COLO668 (cell line): ENCODE results near the gene AQP6.

Experiments used
- DNase-seq: peaks from one replicate; lab custom pipeline; 2025; ENCODE audit not compliant: unreplicated experiment; lab: John Stamatoyannopoulos, UW

AQP6 gene

GRCh38 chr12:49942921-49943624 is 29.7 kb upstream of the AQP6 start:
- DNase-seq, result no peak

- no peak for DNase-seq
Measured at GRCh38 chr12:49943625-49943960, 29.2 kb upstream of the AQP6 start.

- DNase-seq, result no peak
Measured at GRCh38 chr12:49944046-49944445, 28.7 kb upstream of the AQP6 start.

GRCh38 chr12:49944718-49945117 is 28.0 kb upstream of the AQP6 start:
- no peak for DNase-seq

- DNase-seq, result peak; percentile 49
Measured at GRCh38 chr12:49945394-49946080, 27.2 kb upstream of the AQP6 start.

- DNase-seq, result no peak
Measured at GRCh38 chr12:49946086-49946485, 26.7 kb upstream of the AQP6 start.

- DNase-seq, result no peak
Measured at GRCh38 chr12:49946497-49946896, 26.2 kb upstream of the AQP6 start.

GRCh38 chr12:49947593-49948226 is 25.0 kb upstream of the AQP6 start:
- no peak for DNase-seq

- DNase-seq, result no peak
Measured at GRCh38 chr12:49948866-49949845, 23.6 kb upstream of the AQP6 start.

GRCh38 chr12:49949866-49950265 is 22.9 kb upstream of the AQP6 start:
- no peak for DNase-seq

- no peak for DNase-seq
Measured at GRCh38 chr12:49950273-49951251, 22.2 kb upstream of the AQP6 start, which contains the start of gene AQP2. Gene AQP2, plus strand, starts transcription at chr12:49950737. Its CDS starts 94 bp downstream, at chr12:49950831.

- no peak for DNase-seq
Measured at GRCh38 chr12:49951411-49952240, 21.1 kb upstream of the AQP6 start.

GRCh38 chr12:49952391-49953055 is 20.2 kb upstream of the AQP6 start:
- DNase-seq, result no peak

- no peak for DNase-seq
Measured at GRCh38 chr12:49953151-49953550, 19.6 kb upstream of the AQP6 start.

- DNase-seq, result no peak
Measured at GRCh38 chr12:49953961-49954846, 18.5 kb upstream of the AQP6 start.

GRCh38 chr12:49954863-49955830 is 17.6 kb upstream of the AQP6 start:
- DNase-seq, result no peak
